HCT116 (cell line): Measurements from ENCODE around the gene C2. TPM values are rescaled to one million over a fixed set of nuclear protein-coding genes. Genes with fewer than 3 reads are reported as not detected.

Experiments
- ATAC-seq: fragments of 200-7000 bp; cut with Tn5 transposase; 2 replicates; pipeline ENCODE4 v1.9.1; 2020; ENCODE audit warnings: mild to moderate bottlenecking, moderate library complexity
- BruUV-seq: library from RNA; stranded (reverse); fragments of 400-500 nt; replicated peaks from 2 replicates; lab custom pipeline; 2021; lab: Mats Ljungman, UMichigan
- CTCF ChIA-PET: fragments of 300-600 bp; sonication (Branson Sonifier 250); formaldehyde crosslinking; loops from one replicate; lab custom pipeline; 2021; ENCODE audit warnings: antibody characterized with exemption; lab: Charles Lee
- POLR2A ChIA-PET: fragments of 300-600, 350-600 bp; sonication (Branson Sonifier 250); formaldehyde crosslinking; loops from one replicate; lab custom pipeline; 2021; ENCODE audit warnings: antibody characterized with exemption; lab: Charles Lee
- RAD21 ChIA-PET, 2 experiments: fragments of 300-600 bp; sonication (Branson Sonifier 250); formaldehyde crosslinking; loops; one replicate each; lab custom pipeline; 2023; ENCODE audit warnings: low total read pairs in 2 of 2; ENCODE audit not compliant: uncharacterized antibody in 2 of 2, unreplicated experiment in 2 of 2, low non-redundant PET in 1 of 2; lab: Charles Lee
- DNase-seq: peaks from one replicate; pipeline ENCODE4 v3.0.0-alpha.2; 2010; ENCODE audit warnings: low read depth, low spot score
- H2AFZ ChIP-seq: fragments of 200-600 bp; shearing (Covaris generic), sonication (generic); 2 replicates; pipeline ENCODE4 v1.6.1; 2017; ENCODE audit warnings: low read depth, mixed run types, mixed read lengths, antibody characterized with exemption, low read length; ENCODE audit not compliant: poor library complexity, severe bottlenecking
- H3K27ac ChIP-seq: 2 replicates; pipeline ENCODE4 v1.5.1; 2012; ENCODE audit warnings: low read depth, low read length
- H3K27me3 ChIP-seq: fragments of 200-600 bp; sonication (generic); 2 replicates; pipeline ENCODE4 v1.6.1; 2016; ENCODE audit warnings: mixed run types, low read length, mixed read lengths; ENCODE audit not compliant: insufficient read depth
- H3K36me3 ChIP-seq, 2 experiments: fragments of 200-500 bp in 1 of 2; fragments of 200-600 bp in 1 of 2; sonication (Bioruptor generic) in 1 of 2; sonication (generic) in 1 of 2; 2 replicates each; pipeline versions ENCODE4 v1.5.1 to v1.6.1; 2014 to 2016; ENCODE audit warnings: low read length in 2 of 2, inconsistent platforms in 1 of 2, mixed read lengths in 1 of 2, mixed run types in 1 of 2; ENCODE audit not compliant: insufficient read depth in 2 of 2, control insufficient read depth in 1 of 2
- H3K4me1 ChIP-seq, 2 experiments: fragments of 200-600 bp in 1 of 2; sonication (generic) in 1 of 2; 2 replicates each; pipeline versions ENCODE4 v1.5.1 to v1.6.1; 2012 to 2017; ENCODE audit warnings: low read length in 2 of 2, inconsistent platforms in 1 of 2, mild to moderate bottlenecking in 1 of 2, mixed read lengths in 1 of 2, mixed run types in 1 of 2, moderate library complexity in 1 of 2; ENCODE audit not compliant: insufficient read depth in 2 of 2, control insufficient read depth in 1 of 2
- H3K4me2 ChIP-seq: fragments of 200-600 bp; sonication (generic); 2 replicates; pipeline ENCODE4 v1.6.1; 2017; ENCODE audit warnings: mixed run types, low read length, mixed read lengths
- H3K4me3 ChIP-seq, 2 experiments: fragments of 200-600 bp in 1 of 2; sonication (generic) in 1 of 2; replicated peaks in 1 of 2; 2 replicates each; pipeline ENCODE4 v1.5.1; 2011 to 2016; ENCODE audit warnings: low read length in 2 of 2, control low read depth in 1 of 2, low read depth in 1 of 2, mild to moderate bottlenecking in 1 of 2, mixed read lengths in 1 of 2, mixed run types in 1 of 2
- H3K79me2 ChIP-seq: fragments of 200-600 bp; sonication (generic); 2 replicates; pipeline ENCODE4 v1.6.1; 2017; ENCODE audit warnings: mild to moderate bottlenecking, mixed run types, low read length, moderate library complexity, mixed read lengths; ENCODE audit not compliant: insufficient read depth
- H3K9ac ChIP-seq: fragments of 200-600 bp; sonication (generic); 2 replicates; pipeline ENCODE4 v1.6.1; 2016; ENCODE audit warnings: low read length, mixed read lengths
- H3K9me2 ChIP-seq: fragments of 200-600 bp; sonication (generic), shearing (Covaris generic); 2 replicates; pipeline ENCODE4 v1.6.1; 2017; ENCODE audit warnings: mixed run types, mild to moderate bottlenecking, moderate library complexity; ENCODE audit not compliant: insufficient read depth
- H3K9me3 ChIP-seq, 2 experiments: fragments of 200-500 bp in 1 of 2; fragments of 200-600 bp in 1 of 2; sonication (Bioruptor generic) in 1 of 2; sonication (generic) in 1 of 2; 2 replicates each; pipeline ENCODE4 v1.6.1; 2014 to 2017; ENCODE audit warnings: low read length in 2 of 2, mixed read lengths in 2 of 2, inconsistent platforms in 1 of 2, low read depth in 1 of 2, mild to moderate bottlenecking in 1 of 2, mixed run types in 1 of 2, moderate library complexity in 1 of 2; ENCODE audit not compliant: control insufficient read depth in 1 of 2, insufficient read depth in 1 of 2
- H4K20me1 ChIP-seq: fragments of 200-600 bp; sonication (generic), shearing (Covaris generic); 2 replicates; pipeline ENCODE4 v1.6.1; 2017; ENCODE audit warnings: mixed run types, mild to moderate bottlenecking, moderate library complexity; ENCODE audit not compliant: insufficient read depth
- CBX3 ChIP-seq: IDR thresholded peaks from 2 replicates; pipeline ENCODE4 v1.6.1; 2012; ENCODE audit warnings: low read depth
- CEBPB ChIP-seq: IDR thresholded peaks from 2 replicates; pipeline ENCODE4 v1.6.1; 2012; ENCODE audit warnings: low read depth
- EGR1 ChIP-seq: IDR thresholded peaks from 2 replicates; pipeline ENCODE4 v1.6.1; 2012; ENCODE audit warnings: low read depth
- EZH2 ChIP-seq: fragments of 200-600 bp; sonication (generic); IDR thresholded peaks from 2 replicates; pipeline ENCODE4 v1.6.1; 2017; ENCODE audit warnings: antibody characterized with exemption, mixed run types
- EZH2phosphoT487 ChIP-seq: fragments of 200-600 bp; IDR thresholded peaks from 2 replicates; pipeline ENCODE4 v1.6.1; 2018; ENCODE audit warnings: antibody characterized with exemption, borderline replicate concordance
- FOSL1 ChIP-seq: IDR thresholded peaks from 2 replicates; pipeline ENCODE4 v1.6.1; 2012; ENCODE audit warnings: low read depth
- JUND ChIP-seq: IDR thresholded peaks from 2 replicates; pipeline ENCODE4 v1.6.1; 2012
- SP1 ChIP-seq: IDR thresholded peaks from 2 replicates; pipeline ENCODE4 v1.6.1; 2012; ENCODE audit warnings: low read depth
- SRF ChIP-seq: IDR thresholded peaks from 2 replicates; pipeline ENCODE4 v1.6.1; 2012; ENCODE audit warnings: low read depth
- TCF7L2 ChIP-seq: IDR thresholded peaks from 2 replicates; pipeline ENCODE4 v1.7.0; 2011; ENCODE audit warnings: borderline replicate concordance, inconsistent platforms; ENCODE audit not compliant: insufficient read depth, insufficient read length; ENCODE audit errors: extremely low read depth
- YY1 ChIP-seq: IDR thresholded peaks from 2 replicates; pipeline ENCODE4 v1.6.1; 2011; ENCODE audit warnings: low read length, low read depth, moderate library complexity, mild to moderate bottlenecking; ENCODE audit not compliant: insufficient replicate concordance; ENCODE audit errors: extremely low read depth
- ZNF274 ChIP-seq: fragments of 200-500 bp; sonication (Bioruptor generic); IDR thresholded peaks from 2 replicates; pipeline ENCODE4 v1.6.1; 2014; ENCODE audit warnings: mild to moderate bottlenecking, low read depth, low read length, inconsistent platforms
- intact Hi-C: fragments of 100-400 bp; cut with micrococcal nuclease; formaldehyde crosslinking; loops from 2 replicates; pipeline ENCODE4 v1.10.0; 2022
- total RNA-seq: library from RNA; stranded (reverse); gene quantifications from one replicate; pipeline ENCODE4 v1.2.1, GENCODE V29; 2021; ENCODE audit not compliant: unreplicated experiment
- TF ChIP-seq, protein P1 (sequence below), 3 experiments: fragments of 200-600 bp in 1 of 3; sonication (generic) in 1 of 3; IDR thresholded peaks in 2 of 3; conservative IDR thresholded peaks in 1 of 3; 2 replicates each; pipeline ENCODE4 v1.5.1; 2012 to 2017; ENCODE audit warnings: low read depth in 2 of 3, low read length in 2 of 3, antibody characterized with exemption in 1 of 3, borderline replicate concordance in 1 of 3, control low read depth in 1 of 3, mild to moderate bottlenecking in 1 of 3, mixed read lengths in 1 of 3, mixed run types in 1 of 3, moderate library complexity in 1 of 3; ENCODE audit not compliant: insufficient read depth in 1 of 3
- TF ChIP-seq, protein P2 (sequence below): IDR thresholded peaks from 2 replicates; pipeline ENCODE4 v1.6.1; 2012

The C2 gene
- total RNA-seq, 1 experiment from 2014 or later: 3.1 TPM

DNA sequence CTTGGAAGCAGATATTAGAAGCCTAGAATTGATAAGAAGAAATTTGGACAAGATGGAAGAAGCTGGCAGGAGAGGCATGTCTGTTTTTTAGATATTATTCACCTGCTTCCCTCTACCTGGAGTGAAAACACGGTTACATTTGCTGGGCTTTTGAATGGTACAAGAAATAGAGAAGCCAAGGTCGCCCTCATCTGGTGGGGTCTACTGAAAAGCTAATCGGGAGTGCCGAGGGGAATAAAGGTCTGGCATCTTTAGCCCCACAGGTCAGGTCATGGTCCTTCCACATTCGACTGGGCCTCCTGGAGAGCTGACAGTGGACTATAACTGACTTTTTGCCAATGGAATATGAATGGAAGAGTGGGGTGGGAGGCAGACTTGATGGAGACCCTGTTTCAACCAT, 4.6 kb upstream of the C2 start (continued):
- TF ChIP-seq, protein P1, sequence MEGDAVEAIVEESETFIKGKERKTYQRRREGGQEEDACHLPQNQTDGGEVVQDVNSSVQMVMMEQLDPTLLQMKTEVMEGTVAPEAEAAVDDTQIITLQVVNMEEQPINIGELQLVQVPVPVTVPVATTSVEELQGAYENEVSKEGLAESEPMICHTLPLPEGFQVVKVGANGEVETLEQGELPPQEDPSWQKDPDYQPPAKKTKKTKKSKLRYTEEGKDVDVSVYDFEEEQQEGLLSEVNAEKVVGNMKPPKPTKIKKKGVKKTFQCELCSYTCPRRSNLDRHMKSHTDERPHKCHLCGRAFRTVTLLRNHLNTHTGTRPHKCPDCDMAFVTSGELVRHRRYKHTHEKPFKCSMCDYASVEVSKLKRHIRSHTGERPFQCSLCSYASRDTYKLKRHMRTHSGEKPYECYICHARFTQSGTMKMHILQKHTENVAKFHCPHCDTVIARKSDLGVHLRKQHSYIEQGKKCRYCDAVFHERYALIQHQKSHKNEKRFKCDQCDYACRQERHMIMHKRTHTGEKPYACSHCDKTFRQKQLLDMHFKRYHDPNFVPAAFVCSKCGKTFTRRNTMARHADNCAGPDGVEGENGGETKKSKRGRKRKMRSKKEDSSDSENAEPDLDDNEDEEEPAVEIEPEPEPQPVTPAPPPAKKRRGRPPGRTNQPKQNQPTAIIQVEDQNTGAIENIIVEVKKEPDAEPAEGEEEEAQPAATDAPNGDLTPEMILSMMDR (IDR thresholded peaks at IDR 0.05 in 2 of 3, conservative IDR thresholded peaks at IDR 0.05 in 1 of 3; ENCODE audit: borderline replicate concordance in 1 of 3, insufficient read depth in 1 of 3, low read depth in 2 of 3, low read length in 2 of 3): peak in 2 of 3 experiments; percentile 39 to 54; a peak in 4 of 6 replicates
- TF ChIP-seq TCF7L2 (no peak), CBX3 (no peak), SRF (no peak)
- TF ChIP-seq, protein P2, sequence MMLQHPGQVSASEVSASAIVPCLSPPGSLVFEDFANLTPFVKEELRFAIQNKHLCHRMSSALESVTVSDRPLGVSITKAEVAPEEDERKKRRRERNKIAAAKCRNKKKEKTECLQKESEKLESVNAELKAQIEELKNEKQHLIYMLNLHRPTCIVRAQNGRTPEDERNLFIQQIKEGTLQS: no peak

DNA sequence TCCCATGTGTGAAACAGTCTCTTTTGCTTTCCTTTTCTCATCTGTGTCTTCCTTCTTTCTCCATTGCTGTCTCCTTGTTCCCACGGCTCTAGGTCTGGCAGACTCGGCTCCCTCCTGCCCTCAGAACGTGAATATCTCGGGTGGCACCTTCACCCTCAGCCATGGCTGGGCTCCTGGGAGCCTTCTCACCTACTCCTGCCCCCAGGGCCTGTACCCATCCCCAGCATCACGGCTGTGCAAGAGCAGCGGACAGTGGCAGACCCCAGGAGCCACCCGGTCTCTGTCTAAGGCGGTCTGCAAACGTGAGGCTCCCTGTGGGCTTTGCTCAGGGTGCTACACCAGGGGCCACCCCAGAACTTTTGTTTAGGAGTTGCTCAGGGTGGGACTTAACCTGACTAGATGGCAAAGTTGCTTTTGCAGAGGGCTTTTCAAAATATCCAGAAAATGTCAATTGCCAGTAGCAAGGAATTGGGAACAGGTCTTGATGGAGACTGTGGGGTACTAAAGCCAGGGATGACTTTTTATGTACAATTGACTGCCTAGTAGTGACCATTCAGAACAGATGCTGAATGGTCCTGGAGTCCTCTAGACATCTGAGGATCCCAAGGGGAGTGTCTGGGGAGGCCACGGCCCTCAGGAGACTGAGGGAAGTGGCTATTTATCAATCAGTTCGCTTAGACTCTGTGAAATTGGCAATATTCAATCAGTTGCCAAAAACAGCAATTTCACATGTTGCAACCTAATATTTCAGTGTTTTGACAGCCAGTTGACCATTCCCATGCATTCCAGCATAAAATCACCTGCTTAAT, 550 bp downstream of the C2 start:
- CTCF ChIA-PET: no interaction called here
- ATAC-seq (no peak), DNase-seq (no peak)
- Histone ChIP-seq H3K27ac (no peak overlapping the region), H3K79me2 (no peaks in the 10 kb centered on the region), H2AFZ (no peak overlapping the region), H3K4me2 (no peak overlapping the region), H3K9me2 (no peaks in the 10 kb centered on the region), H3K36me3 (no peaks in the 10 kb centered on the region), H4K20me1 (no peaks in the 10 kb centered on the region), H3K4me1 (peaks cover 0 to 3% of the 10 kb centered on the region in 2 experiments; a peak in 2 of 4 replicates), H3K9me3 (no peaks in the 10 kb centered on the region), H3K9ac (no peak overlapping the region), H3K27me3 (no peaks in the 10 kb centered on the region), H3K4me3 (no peak overlapping the region)
- intact Hi-C loops: no loop called here
- POLR2A ChIA-PET: no interaction called here
- TF ChIP-seq EZH2phosphoT487: no peak
- TF ChIP-seq CEBPB: no peak
- TF ChIP-seq YY1: no peak
- TF ChIP-seq JUND: no peak
- TF ChIP-seq FOSL1: no peak
- TF ChIP-seq SP1: no peak
- no peak for TF ChIP-seq CBX3
- no peak for TF ChIP-seq ZNF274
- no peak for TF ChIP-seq EZH2
- no peak for TF ChIP-seq EGR1
- RAD21 ChIA-PET: no interaction called here
- no TSS peak for BruUV-seq
